ENCODE measurements around the gene SLC22A31. TPM values are rescaled to one million over a fixed set of nuclear protein-coding genes. Genes with fewer than 3 reads are reported as not detected.

Gene SLC22A31
- total RNA-seq, 6 experiments from 2014 or later, result 0.19 to 19.3 (median 6.8) TPM; not detected in 2

DNA sequence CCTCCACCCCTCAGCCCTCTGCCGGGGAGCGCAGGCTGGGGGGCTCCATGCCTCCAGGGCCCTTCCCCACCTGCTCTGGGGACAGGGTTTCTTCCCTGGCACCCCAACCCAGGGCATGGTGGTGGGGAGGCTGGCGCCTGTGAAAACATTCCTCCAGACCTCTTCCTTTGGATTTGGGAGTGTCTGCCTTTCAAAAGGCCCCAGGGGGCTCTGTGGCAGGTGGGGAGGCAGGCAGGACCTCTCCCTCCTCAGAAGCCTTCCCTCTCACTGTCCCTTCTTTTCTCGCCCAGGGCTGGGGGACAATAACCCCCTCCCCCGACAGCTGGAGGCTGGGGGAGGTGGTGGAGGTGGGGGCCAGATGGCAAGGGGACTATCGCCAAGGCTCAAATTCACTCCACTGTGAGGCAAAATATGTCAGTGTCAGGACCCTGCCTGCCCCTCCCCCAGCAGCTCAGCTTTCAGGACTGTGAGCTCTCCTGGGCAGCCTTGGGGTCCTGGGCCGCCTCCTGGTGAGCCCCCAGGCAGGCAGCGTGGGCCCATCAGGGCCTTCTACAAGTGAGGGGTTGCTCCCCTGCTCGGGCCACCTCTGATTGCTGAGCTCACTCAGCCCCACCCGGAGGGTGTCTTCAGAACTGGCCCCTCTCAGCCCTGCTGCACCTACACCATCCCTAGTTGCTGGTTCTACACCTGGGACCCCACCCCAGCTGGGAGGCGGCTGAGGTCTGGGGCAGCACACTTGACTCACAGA lies 27.0 kb downstream of the SLC22A31 start:
- WGBS (ENCODE audit: insufficient coverage, low coverage, low lambda C conversion rate, missing lambda C conversion rate), result 72% methylated on average over 3 of the region's 11 CpGs
- H3K27me3 ChIP-seq, result peaks cover 0 to 9% of the 10 kb centered on the region in 2 donors

GRCh38 chr16:89172528-89173173 lies 27.7 kb downstream of the SLC22A31 start:
- H3K36me3 ChIP-seq, result no peaks in the 10 kb centered on the region
- ATAC-seq, result peak in 2 of 4 donors; percentile 19 to 32
- intact Hi-C loops (cut with DNase I), result no loop called here
- DNase-seq, result peak in 1 of 3 donors; percentile 21
- TF ChIP-seq, protein P1, sequence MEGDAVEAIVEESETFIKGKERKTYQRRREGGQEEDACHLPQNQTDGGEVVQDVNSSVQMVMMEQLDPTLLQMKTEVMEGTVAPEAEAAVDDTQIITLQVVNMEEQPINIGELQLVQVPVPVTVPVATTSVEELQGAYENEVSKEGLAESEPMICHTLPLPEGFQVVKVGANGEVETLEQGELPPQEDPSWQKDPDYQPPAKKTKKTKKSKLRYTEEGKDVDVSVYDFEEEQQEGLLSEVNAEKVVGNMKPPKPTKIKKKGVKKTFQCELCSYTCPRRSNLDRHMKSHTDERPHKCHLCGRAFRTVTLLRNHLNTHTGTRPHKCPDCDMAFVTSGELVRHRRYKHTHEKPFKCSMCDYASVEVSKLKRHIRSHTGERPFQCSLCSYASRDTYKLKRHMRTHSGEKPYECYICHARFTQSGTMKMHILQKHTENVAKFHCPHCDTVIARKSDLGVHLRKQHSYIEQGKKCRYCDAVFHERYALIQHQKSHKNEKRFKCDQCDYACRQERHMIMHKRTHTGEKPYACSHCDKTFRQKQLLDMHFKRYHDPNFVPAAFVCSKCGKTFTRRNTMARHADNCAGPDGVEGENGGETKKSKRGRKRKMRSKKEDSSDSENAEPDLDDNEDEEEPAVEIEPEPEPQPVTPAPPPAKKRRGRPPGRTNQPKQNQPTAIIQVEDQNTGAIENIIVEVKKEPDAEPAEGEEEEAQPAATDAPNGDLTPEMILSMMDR (IDR thresholded peaks at IDR 0.05), result no peak
- no peak for TF ChIP-seq POLR2A (IDR thresholded peaks at IDR 0.05)
- no peak overlapping the region for H3K4me3 ChIP-seq
- 0% methylated on average over 1 of the region's 13 CpGs for WGBS (ENCODE audit: insufficient coverage, low coverage, low lambda C conversion rate, missing lambda C conversion rate)
- H3K9me3 ChIP-seq, result no peaks in the 10 kb centered on the region
- peaks cover 0 to 3% (median 0%) of the 10 kb centered on the region in 4 donors for H3K4me1 ChIP-seq
- H3K27me3 ChIP-seq, result peaks cover 0 to 9% of the 10 kb centered on the region in 2 donors
- H3K27ac ChIP-seq, result no peak overlapping the region

More for the DNA sequence above, 27.0 kb downstream of the SLC22A31 start:
- Histone ChIP-seq H3K9me3 (no peaks in the 10 kb centered on the region), H3K4me3 (no peak overlapping the region), H3K36me3 (no peaks in the 10 kb centered on the region), H3K4me1 (peaks cover 0 to 3% (median 0%) of the 10 kb centered on the region in 4 donors), H3K27ac (no peak overlapping the region)
- DNase-seq, result no peak
- intact Hi-C loops (cut with DNase I), result no loop called here
- TF ChIP-seq, protein P1 (IDR thresholded peaks at IDR 0.05), result no peak
- no peak for TF ChIP-seq POLR2A (IDR thresholded peaks at IDR 0.05)
- ATAC-seq, result no peak

GRCh38 chr16:89172171-89172527 lies 28.2 kb downstream of the SLC22A31 start:
- Histone ChIP-seq H3K4me1 (peaks cover 0 to 7% (median 0%) of the 10 kb centered on the region in 4 donors), H3K9me3 (no peaks in the 10 kb centered on the region), H3K27ac (no peak overlapping the region), H3K27me3 (peaks cover 0 to 9% of the 10 kb centered on the region in 2 donors), H3K4me3 (no peak overlapping the region), H3K36me3 (no peaks in the 10 kb centered on the region)
- peak in 2 of 3 donors; percentile 20 to 55 for DNase-seq
- TF ChIP-seq, protein P1 (IDR thresholded peaks at IDR 0.05), result no peak
- no peak for TF ChIP-seq POLR2A (IDR thresholded peaks at IDR 0.05)
- no CpG with 5 or more reads among the region's 11 CpGs for WGBS (ENCODE audit: insufficient coverage, low coverage, low lambda C conversion rate, missing lambda C conversion rate)
- ATAC-seq, result no peak
- intact Hi-C loops (cut with DNase I), result no loop called here

GRCh38 chr16:89171216-89172170 lies 28.8 kb downstream of the SLC22A31 start, which contains the start of gene CDH15:
TSS of gene CDH15 (plus strand) at chr16:89171748. CDS start at chr16:89171832, 84 bp downstream.
- Histone ChIP-seq H3K27ac (no peak within 1 kb of the TSS), H3K9me3 (no peaks in the 10 kb centered on the region), H3K4me3 (no peak within 1 kb of the TSS), H3K4me1 (peaks cover 0 to 8% (median 0%) of the 10 kb centered on the region in 4 donors), H3K27me3 (peaks cover 0 to 9% of the 10 kb centered on the region in 2 donors), H3K36me3 (no peaks in the 10 kb centered on the region)
- TF ChIP-seq POLR2A (IDR thresholded peaks at IDR 0.05), result no peak
- TF ChIP-seq, protein P1 (IDR thresholded peaks at IDR 0.05), result no peak
- 4% methylated on average over 4 of the region's 74 CpGs for WGBS (ENCODE audit: insufficient coverage, low coverage, low lambda C conversion rate, missing lambda C conversion rate)
- intact Hi-C loops (cut with DNase I), result no loop called here
- DNase-seq (peak; percentile 89 to 94 (median 91)), ATAC-seq (peak; percentile 85 to 92 (median 88))

All from right lobe of liver (tissue), 6 donors.